GM19043 (cell line): ENCODE measurements around the gene ARL5A.
"Not testable (repeated sequence)": the region's sequence is repeated elsewhere in the genome, so short reads cannot be mapped to it uniquely, and the experiment has no call there.

Experiments used
- ATAC-seq: cut with Tn5 transposase; IDR thresholded peaks from one replicate; pipeline ENCODE4 v1.9.1; 2021; ENCODE audit warnings: low read depth; ENCODE audit not compliant: unreplicated experiment

ARL5A gene, protein sequence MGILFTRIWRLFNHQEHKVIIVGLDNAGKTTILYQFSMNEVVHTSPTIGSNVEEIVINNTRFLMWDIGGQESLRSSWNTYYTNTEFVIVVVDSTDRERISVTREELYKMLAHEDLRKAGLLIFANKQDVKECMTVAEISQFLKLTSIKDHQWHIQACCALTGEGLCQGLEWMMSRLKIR

DNA sequence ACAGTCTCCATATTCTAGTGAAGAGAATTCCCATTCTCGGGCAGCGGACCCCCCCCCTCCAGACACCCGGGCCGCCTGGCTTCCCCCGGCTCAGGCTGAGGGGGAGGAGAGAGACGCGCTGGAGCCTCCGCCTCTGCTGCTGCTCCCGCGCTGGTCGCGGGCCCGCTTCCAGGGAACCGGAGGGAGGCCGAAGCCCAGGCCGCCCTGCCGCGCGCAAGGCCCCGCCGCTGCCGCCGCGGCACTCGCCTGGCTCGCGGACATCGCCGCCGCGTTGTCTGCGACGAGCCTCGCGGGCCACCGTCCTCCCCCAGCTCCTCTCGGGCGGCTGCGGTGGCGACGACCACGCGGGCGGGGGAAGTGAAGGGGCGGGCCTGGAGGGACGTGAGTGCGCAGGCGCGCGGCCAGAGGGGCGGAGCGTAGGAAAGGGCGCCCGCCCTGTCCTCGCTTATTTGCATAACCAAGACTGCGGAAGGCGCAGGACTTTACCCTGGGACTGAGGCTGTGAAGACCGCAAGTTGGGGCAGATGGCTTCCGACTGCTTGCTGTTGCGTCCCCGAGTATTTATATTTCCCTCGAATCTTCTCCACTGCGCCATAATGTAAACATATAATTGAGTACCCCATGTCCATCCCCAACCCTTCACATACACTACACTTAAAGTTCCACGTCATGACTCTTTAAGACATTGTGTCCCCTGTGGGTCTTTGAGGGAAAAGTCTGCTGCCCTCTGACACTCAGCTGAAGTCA is at the start of gene ARL5A:
Gene ARL5A (minus strand): TSS at position 279 of the 747 bp plus-strand sequence. CDS start 245 bp downstream, at position 34.
- ATAC-seq: peak; percentile 95

DNA sequence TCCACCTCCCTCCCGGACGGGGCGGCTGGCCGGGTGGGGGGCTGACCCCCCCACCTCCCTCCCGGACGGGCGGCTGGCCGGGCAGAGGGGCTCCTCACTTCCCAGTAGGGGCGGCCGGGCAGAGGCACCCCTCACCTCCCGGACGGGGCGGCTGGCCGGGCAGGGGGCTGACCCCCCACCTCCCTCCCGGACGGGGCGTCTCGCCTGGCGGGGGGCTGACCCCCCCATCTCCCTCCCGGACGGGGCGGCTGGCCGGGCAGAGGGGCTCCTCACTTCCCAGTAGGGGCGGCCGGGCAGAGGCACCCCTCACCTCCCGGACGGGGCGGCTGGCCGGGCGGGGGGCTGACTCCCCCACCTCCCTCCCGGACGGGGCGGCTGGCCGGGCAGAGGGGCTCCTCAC is 47.4 kb upstream of the ARL5A start:
- ATAC-seq: not testable (repeated sequence)

DNA sequence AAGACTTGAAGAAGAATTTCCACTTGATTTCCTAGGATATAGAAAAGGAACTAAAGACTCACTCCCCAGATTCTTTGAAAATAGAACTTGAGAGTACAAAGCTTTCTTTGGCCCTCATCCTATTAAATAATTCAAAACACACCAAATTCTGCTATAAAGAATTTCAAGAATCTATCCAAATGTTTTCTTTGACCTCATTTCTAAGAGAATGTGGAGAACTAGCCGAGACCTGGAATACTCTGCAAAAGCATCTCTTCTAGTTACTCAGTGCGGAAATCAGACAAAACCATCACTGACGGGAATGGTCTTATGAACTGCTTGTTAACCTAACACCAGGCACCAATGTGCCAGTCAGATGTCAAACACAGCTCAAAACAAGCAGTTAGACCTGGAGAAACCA is 44.2 kb upstream of the ARL5A start:
- no peak for ATAC-seq

DNA sequence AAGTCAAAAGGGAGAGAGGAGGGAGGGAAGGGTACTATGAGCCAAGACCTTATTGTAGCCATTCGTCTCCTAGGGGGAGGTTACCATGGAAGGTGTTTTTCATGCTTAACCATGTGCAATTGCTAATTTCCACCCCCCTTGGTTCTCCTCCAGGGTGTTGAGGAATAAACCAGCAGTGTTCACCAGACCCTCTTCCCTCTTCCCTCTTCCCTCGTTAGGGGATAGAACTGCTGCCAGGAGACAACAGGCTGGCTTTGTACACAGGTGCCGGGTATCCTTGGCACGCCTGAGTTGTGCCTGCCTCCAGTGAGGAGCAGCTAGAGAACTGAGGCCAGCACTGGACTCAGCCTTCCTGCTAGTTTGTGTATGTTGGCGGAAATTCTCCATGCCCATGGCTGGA is 41.1 kb upstream of the ARL5A start:
- ATAC-seq: no peak

DNA sequence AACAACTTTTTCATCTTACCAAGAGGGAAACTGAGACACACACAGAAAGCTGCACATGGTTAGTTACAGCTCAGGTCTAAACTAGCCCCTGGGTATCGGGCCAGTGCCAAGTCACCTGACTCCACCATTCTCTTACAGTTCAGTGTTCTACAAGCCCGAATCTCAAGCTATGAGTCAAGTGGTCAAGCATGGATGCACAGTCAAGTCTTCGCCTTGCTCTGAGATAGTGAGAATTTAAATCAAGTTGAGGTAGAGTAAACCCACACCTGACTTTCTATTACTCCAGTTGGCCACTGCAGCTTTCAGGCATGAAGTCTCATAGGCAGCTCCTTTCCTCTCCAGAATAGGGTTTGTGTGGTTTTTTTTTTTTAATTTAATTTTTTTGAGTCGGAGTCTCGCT is 34.5 kb upstream of the ARL5A start:
- peak; percentile 99 for ATAC-seq

DNA sequence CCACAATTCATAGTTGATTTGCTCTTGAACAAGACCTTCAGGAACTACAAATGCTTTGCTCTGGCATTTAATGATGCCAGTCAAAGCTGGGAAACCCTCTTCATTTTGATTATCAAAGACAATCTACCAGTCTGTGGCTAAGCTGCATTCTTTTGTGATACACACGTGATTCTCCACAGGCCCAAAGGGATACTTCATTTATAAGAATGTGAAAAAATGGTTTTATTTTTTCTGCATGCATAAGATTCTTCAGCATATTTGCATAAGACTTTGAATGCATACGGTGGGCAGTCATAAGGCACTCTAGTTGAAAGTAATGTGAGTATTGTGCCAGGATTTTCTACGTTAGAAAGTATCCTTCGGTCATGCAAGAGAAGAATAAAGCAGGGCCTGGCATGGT is 33.0 kb upstream of the ARL5A start:
- ATAC-seq: no peak

DNA sequence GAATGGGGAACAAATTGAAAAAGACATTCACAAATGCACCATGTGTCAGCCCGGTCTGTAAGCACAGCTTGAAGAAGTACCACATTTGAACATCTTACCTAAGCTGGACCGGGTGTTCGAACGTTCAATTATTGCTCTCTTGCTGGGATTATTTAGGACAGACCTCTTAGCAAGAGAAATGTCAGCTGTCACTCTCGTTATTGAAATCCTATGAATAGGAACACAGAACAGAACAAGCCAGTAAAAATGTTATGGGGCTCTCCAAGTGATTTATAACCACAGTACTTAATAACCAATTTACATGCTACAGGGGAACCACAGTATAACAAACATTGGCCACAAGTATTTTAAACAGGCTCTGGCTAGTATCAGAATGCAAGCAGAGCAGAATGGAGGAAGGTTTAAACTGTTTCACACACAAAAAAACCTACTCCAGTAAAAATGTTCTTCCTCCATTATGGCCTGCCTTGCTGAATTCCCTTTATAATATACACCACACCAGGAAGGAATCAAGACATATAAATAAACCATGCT is 32.5 kb upstream of the ARL5A start:
- no peak for ATAC-seq

DNA sequence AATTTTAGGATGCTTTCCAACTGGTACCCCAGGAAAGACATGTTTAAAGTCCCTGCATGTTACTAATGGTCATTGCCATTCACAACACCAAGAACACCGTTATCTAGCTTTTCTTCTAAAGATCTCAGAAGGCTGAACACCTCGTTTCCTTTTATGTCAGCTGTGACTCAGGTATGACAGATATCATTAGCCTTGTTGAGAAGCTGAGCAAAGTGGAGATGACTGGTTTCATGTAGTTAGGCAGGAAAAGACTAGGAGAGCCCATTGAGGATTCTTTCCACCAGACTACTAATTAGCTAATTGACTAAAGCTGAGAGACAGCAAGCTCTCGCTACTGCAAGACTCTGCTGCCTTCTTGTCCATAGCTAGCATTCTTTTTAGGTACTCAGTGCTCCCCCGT is 32.0 kb upstream of the ARL5A start:
- ATAC-seq: no peak

DNA sequence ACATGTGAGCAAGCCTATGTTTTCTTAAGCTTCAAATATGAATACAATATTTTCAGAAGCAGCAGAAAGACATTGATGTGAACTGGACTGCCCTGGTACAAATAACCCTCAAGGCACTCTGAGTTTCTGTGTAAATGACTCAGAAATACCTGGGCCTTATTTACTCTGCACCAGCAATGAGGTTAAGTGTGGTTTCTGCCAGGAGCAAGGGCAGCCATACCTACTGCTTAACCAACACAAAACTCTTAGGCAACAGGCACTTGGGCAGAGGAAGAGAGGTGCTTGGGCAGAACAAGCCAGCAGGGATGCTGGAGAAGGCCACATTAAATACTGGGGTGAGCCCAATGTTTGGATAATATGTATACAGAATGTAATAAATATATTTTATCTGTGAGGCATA is 29.4 kb upstream of the ARL5A start:
- no peak for ATAC-seq

DNA sequence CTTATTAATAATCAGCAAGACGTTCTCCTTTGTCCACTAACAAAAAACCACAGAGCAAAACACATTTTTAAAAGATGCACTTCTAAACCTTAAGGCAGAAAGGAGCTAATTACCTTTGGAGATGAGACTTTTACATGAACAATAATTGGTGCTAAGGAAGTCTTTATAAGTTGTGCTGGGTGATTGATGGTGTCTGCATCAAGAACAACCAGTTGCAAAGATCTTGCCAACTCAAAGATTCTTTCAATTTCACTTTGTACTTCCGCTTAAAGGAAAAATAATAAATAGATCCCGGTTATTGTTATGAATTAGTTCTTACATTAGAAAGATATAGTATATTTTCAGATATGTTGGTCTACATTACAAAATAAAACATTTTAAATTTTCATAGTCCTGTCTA is 26.9 kb upstream of the ARL5A start:
- no peak for ATAC-seq

DNA sequence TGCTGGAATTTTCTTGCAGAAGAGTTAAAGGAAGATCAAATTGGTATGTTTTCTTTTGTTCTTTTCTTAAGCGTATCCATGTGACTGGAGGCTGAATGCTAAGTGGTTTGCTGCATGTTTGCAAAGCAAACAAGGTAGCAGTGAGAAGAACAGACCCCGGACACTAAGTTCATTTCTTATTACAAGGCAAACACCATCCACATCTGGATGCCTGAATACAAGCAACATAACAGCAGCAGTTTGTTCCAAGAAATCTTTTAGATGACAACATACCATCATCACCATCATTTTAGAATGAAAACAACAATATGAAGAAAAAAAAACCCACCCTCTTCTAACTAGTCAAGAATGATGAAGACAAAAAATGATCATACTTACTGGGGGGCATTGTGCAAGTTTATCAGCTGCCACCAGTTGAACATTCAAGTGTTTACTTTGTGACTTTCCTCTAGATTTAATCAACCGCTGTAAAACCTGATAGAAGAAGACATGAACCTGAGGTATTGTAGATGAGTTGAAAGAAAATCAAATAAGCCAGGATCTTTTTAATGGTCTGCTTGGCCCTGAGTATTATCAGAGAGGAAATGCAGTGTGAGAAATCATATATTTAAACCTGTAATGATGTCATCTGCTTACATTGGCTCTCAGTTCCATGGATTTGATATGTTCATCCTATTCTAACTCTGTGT is 25.0 kb upstream of the ARL5A start:
- ATAC-seq: no peak

DNA sequence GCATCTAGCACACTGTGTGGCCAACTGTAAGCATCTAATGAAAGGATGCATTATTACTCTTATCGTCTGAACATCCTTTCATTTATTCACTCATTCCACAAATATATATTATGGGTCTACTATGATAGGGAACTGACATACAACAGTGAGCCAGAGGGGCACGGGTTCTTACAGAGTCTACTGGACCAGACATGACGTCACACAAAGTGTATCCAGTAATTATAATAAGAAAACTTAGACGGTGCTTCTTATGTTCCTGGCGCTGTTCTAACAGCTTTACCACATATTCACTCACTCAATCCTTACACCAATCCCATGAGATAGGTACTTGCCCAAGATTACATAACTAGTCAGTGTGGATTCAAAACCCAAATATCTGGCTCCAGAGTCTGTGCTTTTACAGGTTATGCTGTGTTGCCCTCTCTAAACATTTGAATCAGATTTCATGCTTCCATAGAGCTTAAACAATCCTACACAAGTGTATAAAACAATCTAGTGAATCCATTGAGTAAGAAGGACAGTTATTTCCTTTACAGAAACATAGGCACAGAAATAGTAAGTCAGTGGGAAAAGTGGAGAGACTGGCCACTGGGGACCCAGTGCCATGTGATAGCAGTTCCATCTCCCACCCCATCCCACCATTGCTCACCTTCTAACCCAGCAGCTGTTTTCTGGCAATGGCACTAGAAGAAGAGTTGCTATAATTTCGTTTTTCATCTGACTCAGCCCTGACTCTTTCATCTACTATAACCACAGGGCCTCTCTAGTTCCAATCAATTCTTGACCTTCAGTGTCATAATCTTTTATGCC is 24.2 kb upstream of the ARL5A start:
- no peak for ATAC-seq

DNA sequence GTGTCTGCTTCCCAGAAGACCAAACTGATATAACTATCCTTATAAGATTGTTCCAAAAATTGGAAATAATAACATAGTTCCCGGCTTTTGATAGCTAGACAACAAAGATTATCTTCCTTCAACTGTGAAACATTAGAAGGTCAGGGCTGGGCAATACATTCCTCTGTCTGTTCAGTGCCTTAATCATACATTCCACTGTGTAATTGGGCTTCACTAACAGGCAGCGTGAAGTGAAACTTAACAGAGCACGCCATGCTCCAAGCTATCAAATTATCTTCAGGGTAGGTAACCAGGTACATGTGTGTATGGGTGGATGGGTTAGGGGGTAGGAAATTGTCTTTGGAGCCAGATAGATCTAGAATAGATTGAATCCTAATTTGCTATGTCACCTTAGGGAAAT is 23.5 kb upstream of the ARL5A start:
- ATAC-seq: no peak

DNA sequence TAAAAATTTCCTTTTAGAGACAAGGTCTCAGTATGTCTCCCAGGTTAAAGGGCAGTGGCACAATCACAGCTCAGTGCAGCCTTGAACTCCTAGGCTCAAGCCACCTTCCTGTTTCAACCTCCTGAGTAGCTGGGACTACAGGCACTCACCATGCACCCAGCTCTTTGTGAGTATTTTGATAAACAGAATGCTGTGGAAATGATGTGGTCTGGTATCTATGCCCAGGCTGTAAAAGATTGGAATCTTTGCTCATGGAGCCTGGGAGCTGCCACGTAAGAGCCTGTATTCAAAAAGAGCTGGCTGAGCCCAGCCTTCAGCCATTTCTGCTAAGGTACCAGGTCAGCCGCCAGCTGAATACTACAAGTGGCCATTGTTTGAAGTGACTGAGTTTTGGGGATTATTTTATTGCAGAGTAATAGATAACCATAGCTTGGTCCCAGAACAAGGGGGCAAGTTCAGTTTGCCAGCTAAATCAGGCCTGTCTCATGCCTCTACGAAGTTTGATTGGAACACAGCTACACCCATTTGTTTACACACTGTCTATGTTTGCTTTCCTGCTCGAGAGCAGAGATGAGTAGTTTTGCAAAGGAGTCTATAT is 21.3 kb upstream of the ARL5A start:
- no peak for ATAC-seq

DNA sequence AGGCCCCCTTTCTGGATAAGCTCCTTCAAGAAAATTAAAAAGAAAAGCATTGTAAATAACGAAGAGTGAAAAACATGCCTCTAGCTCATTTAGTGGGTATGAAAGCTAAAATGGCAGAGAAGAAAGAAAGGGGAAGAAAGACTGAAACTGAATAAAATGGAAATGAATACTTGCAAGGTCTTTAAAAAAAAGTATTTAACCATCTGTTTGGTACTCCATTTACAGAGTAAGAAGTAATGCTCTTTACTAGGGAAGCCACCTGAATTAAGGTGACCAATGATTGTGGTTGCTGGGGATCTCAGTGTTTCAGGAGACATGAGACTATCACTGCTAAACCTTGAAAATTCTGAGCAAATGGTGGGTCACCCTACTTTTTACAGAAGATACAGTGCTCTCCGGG is 17.7 kb upstream of the ARL5A start:
- peak; percentile 51 for ATAC-seq

DNA sequence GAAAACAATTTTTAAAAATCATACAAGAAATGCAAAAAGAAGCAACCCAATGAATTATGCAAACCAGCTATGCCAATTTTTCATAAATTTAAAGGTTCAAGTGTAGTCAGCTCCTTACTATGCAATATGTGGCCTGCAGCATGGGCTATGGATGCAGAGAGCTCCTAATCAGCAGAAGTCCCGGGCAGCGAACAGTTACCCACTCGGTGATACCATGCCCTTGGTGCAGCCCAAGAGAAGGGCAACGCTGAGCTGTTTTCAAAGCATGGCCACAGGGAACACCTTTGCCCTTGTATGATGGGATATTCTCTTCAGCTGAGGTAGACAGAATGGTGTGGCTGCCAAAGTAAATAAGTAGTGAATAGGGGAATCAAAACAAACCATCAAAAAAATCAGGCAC is 17.3 kb upstream of the ARL5A start:
- no peak for ATAC-seq

DNA sequence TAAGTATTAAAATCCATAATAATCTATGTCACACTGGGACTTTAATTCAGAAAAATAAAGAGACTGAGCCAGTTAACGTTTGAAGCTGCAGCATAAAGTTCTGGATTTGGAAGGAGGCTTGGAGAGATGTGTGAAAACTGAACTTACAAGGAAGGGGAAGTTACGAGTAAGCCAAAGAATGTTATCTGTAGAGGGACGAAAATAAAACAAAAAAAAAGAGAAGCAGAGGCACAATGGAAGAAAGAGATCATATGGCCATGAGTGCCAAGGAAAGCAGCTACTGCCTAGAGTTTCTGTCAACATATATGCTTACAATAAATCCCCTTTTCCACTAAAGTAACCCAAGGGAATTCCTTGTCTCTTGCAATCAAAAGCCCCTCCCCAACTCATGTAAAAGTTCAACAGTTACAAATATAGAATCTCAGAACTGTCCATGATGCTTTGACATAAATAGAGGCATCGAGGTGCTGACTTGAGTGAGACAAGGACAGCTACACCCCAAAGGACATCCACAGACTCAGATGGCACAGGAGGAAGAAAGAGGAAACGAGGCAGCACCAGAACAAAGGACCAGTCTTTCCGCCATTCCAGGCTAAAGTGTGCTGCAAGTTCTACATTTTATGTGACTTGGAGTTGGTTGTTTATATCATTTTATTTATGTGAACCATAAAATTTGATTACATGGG is 16.1 kb upstream of the ARL5A start:
- no peak for ATAC-seq

DNA sequence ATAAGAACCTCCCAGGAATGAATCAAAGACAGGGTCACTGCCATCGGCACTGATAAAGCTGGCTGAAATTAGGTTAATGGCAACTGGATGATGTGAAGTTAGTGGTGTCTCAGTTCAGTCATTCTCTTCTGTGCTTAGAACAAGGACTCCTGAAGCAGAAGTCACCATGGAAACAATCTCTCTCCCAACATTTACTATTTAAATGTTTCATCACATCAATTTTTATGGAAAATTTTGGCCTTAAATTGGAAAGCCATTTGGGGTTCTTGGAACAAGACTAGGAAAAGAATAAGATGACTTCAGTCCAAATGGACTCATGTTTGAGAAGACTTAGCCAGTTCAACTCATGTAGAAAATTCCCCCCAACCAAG is 15.5 kb upstream of the ARL5A start:
- ATAC-seq: no peak

DNA sequence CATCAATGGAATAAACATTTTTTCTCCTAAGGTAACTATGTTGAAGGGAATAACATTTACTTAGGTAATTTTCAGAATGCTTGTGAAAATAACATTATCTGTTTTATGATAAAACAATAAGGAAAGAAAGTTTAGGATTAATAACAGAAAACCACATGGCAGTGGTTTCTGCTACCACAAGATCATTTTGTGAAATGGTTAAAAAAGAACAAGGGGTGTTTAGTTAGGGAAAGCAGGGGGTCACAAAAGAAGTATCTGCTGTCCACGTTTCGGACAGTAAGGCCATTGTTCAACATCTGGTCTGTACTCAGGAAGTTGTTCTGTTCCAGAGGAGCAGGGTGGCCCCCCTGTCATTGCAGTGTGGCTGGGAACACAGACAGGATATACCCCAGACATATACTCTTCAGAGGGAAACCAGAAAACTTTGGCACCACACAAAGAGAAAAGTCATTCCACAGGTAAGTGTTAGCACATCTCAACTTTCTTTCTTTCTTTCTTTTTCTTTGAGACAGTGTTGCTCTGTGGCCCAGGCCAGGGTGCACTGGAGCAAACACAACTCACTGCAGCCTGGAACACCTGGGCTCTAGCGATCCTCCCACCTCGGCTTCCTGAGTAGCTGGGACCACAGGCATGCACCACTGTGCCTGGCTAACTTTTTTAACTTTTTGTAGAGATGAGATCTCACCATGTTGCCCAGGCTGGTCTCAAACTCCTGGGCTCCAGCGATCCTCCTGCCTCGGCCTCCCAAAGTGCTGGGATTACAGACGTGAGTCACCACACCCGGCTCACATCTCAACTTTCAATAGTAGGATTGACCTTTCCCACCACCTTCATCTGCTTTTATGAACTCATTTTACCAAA is 14.8 kb upstream of the ARL5A start:
- ATAC-seq: peak; percentile 28
